Activated B cell treated with CpG ODN at 0.5 μM for 24 hours (primary cell): Measurements from ENCODE around the gene NEBL. TPM values are rescaled to one million over a fixed set of nuclear protein-coding genes. Genes with fewer than 3 reads are reported as not detected.

Experiments
- ATAC-seq: fragments of 200-7000 bp; cut with Tn5 transposase; one replicate; pipeline ENCODE4 v1.10.0; 2021; ENCODE audit warnings: low read depth, mild to moderate bottlenecking, moderate library complexity
- CTCF ChIA-PET: fragments of 350-600 bp; sonication (Branson Sonifier 250); formaldehyde crosslinking; loops from one replicate; lab custom pipeline; 2021; ENCODE audit warnings: antibody characterized with exemption; lab: Charles Lee
- POLR2A ChIA-PET: fragments of 350-600 bp; sonication (Branson Sonifier 250); formaldehyde crosslinking; loops from one replicate; lab custom pipeline; 2021; ENCODE audit warnings: antibody characterized with exemption; lab: Charles Lee
- DNase-seq: peaks from one replicate; pipeline ENCODE4 v3.0.0; 2022
- H3K27ac Mint-ChIP-seq: one replicate; pipeline ENCODE4 v1.8.0; 2020; ENCODE audit warnings: mixed read lengths
- H3K27me3 Mint-ChIP-seq: one replicate; pipeline ENCODE4 v1.8.0; 2021; ENCODE audit warnings: mixed read lengths
- H3K36me3 Mint-ChIP-seq: one replicate; pipeline ENCODE4 v1.8.0; 2021; ENCODE audit warnings: low read depth, mixed read lengths
- H3K4me1 Mint-ChIP-seq: one replicate; pipeline ENCODE4 v1.8.0; 2021; ENCODE audit warnings: mixed read lengths
- H3K4me3 Mint-ChIP-seq: one replicate; pipeline ENCODE4 v1.8.0; 2020; ENCODE audit warnings: mild to moderate bottlenecking, mixed read lengths
- H3K9me3 Mint-ChIP-seq: one replicate; pipeline ENCODE4 v1.8.0; 2020; ENCODE audit warnings: mixed read lengths
- intact Hi-C: fragments of 100-400 bp; cut with micrococcal nuclease; formaldehyde crosslinking; loops from one replicate; pipeline ENCODE4 v1.15.1; 2024
- total RNA-seq: library from RNA; stranded (reverse); gene quantifications from 2 replicates; pipeline ENCODE4 v1.2.3, GENCODE V29; 2022
- TF ChIP-seq, protein P1 (sequence below): fragments of 200-600 bp; IDR thresholded peaks from one replicate; pipeline ENCODE4 v1.8.0; 2022; ENCODE audit warnings: antibody characterized with exemption, mild to moderate bottlenecking

The NEBL gene
- total RNA-seq, 1 donor from 2014 or later = not detected

DNA sequence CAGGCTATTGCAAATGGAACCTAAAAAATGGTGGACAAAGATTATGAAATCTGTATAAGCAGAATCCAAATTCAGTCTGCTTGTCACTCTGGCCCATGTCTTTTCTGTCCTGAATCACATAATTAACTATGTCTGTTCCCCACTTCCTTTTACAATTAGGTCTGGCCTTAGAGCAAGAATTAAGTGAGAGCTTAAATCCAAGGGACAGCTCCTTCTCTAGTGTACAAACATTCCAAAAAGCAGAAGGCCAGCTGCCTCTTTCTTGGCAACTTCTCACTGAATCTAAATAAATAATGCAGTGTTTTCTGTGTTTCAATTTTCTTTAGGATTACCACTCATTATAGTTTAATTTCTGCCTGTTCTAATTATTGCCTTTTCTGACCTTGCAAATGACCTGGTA is 39.3 kb upstream of the NEBL start:
- ChIA-PET CTCF (no interaction called here), POLR2A (no interaction called here)
- Mint-ChIP-seq H3K36me3 (no peaks in the 10 kb centered on the region), H3K9me3 (peaks cover 4% of the 10 kb centered on the region), H3K27me3 (no peaks in the 10 kb centered on the region), H3K4me3 (no peak overlapping the region), H3K27ac (no peak overlapping the region), H3K4me1 (no peaks in the 10 kb centered on the region)
- ATAC-seq = no peak
- intact Hi-C loops = no loop called here
- no peak for DNase-seq
- TF ChIP-seq, protein P1, sequence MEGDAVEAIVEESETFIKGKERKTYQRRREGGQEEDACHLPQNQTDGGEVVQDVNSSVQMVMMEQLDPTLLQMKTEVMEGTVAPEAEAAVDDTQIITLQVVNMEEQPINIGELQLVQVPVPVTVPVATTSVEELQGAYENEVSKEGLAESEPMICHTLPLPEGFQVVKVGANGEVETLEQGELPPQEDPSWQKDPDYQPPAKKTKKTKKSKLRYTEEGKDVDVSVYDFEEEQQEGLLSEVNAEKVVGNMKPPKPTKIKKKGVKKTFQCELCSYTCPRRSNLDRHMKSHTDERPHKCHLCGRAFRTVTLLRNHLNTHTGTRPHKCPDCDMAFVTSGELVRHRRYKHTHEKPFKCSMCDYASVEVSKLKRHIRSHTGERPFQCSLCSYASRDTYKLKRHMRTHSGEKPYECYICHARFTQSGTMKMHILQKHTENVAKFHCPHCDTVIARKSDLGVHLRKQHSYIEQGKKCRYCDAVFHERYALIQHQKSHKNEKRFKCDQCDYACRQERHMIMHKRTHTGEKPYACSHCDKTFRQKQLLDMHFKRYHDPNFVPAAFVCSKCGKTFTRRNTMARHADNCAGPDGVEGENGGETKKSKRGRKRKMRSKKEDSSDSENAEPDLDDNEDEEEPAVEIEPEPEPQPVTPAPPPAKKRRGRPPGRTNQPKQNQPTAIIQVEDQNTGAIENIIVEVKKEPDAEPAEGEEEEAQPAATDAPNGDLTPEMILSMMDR = no peak

DNA sequence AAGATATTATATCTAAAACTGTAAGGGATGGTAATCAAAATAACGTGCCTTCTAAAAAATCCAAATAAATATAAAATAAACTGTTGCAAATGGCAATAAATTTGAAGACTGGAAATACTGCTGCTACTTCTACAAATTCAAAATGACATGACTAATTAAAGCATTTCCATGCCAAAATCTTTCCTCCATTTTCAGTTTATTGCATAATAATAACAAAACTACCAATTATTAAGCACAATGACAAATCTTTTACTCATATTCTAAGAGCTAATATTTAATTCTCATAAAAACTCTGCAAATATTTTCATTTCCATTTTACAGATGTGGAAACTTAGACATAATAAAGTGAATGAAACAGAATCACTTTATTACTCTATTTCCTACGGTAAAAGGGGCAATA is 38.8 kb upstream of the NEBL start:
- Mint-ChIP-seq H3K4me3 (no peak overlapping the region), H3K36me3 (no peaks in the 10 kb centered on the region), H3K9me3 (peaks cover 4% of the 10 kb centered on the region), H3K27me3 (no peaks in the 10 kb centered on the region), H3K4me1 (no peaks in the 10 kb centered on the region), H3K27ac (no peak overlapping the region)
- ATAC-seq = no peak
- intact Hi-C loops = no loop called here
- POLR2A ChIA-PET = no interaction called here
- DNase-seq = no peak
- CTCF ChIA-PET = no interaction called here
- TF ChIP-seq, protein P1 = no peak

DNA sequence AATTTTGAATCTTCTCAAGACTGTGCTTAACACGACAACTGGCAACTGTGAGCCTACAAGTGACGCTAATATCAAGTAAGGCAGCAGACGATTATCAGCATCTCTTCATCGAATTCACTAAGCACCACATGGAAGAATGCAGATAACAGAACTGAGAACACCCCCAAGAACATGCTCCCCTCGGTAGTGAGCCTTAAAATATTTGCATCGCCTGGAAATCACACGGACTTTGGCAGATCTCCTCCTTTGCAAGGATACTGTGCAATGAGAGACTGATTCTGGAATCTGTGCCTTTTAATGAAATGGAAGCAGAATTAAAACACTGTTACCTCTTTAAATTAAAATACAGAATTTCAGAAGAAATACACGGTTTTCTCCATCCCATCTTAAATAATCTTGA is 38.2 kb upstream of the NEBL start:
- Mint-ChIP-seq H3K27me3 (no peaks in the 10 kb centered on the region), H3K4me1 (no peaks in the 10 kb centered on the region), H3K4me3 (no peak overlapping the region), H3K27ac (no peak overlapping the region), H3K9me3 (peaks cover 4% of the 10 kb centered on the region), H3K36me3 (no peaks in the 10 kb centered on the region)
- DNase-seq = no peak
- POLR2A ChIA-PET = no interaction called here
- ATAC-seq = no peak
- CTCF ChIA-PET = no interaction called here
- TF ChIP-seq, protein P1 = no peak
- intact Hi-C loops = no loop called here

DNA sequence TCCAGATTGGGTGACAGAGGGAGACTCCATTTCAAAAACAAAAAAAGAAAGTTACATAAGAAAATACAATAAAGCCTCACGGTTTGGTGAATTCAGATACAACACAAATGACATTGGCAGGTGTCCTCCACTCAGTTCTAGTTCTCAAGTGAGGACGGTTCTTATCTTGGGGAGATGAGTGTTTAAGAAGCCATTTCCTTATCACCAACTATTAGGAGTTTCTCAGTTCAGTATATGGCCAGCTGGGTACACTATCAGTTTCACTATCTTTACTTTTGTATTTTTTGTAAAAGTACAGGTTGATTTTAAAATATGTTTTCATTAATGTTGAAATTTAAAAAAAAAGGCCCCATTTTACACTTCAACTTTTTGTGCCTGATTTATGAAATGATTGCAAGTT is 36.6 kb upstream of the NEBL start:
- TF ChIP-seq, protein P1 = no peak
- ATAC-seq (no peak), DNase-seq (no peak)
- no peak overlapping the region for H3K4me3 Mint-ChIP-seq
- no peaks in the 10 kb centered on the region for H3K4me1 Mint-ChIP-seq
- H3K27ac Mint-ChIP-seq = no peak overlapping the region
- H3K27me3 Mint-ChIP-seq = no peaks in the 10 kb centered on the region
- ChIA-PET CTCF (no interaction called here), POLR2A (no interaction called here)
- no peaks in the 10 kb centered on the region for H3K36me3 Mint-ChIP-seq
- intact Hi-C loops = no loop called here
- H3K9me3 Mint-ChIP-seq = peaks cover 4% of the 10 kb centered on the region

DNA sequence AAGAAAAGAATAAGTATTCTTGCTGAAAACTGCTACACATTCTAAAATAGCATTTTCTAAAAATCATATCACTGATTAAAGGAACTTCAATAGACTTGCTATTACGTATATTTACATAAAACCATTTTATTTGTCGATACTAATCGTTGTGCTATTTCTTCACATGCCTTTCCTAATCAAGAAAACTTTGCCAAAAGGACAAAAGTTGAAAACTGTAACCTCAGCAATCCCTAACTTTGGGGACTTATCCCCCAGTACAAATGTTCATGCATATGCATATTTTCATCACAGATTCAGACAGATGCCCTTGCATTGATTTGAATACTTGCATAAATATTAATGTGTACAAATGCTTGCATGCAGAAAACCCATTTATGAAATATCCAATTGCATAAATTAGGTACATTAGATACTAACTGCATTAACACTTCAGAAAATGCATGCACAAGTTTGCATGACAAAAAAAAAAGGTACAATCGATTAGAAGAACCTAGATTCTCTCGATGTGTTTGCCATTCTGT is 35.6 kb upstream of the NEBL start:
- intact Hi-C loops = no loop called here
- Mint-ChIP-seq H3K9me3 (peaks cover 4% of the 10 kb centered on the region), H3K36me3 (no peaks in the 10 kb centered on the region), H3K4me3 (no peak overlapping the region), H3K27ac (no peak overlapping the region), H3K4me1 (no peaks in the 10 kb centered on the region), H3K27me3 (no peaks in the 10 kb centered on the region)
- no peak for DNase-seq
- CTCF ChIA-PET = no interaction called here
- POLR2A ChIA-PET = no interaction called here
- TF ChIP-seq, protein P1 = no peak
- no peak for ATAC-seq
